Progenitor cell of endocrine pancreas (in vitro differentiated cells): Measurements from ENCODE around the gene SPTBN4. TPM values are rescaled to one million over a fixed set of nuclear protein-coding genes. Genes with fewer than 3 reads are reported as not detected.
A peak's percentile ranks its signal among the peaks of the same experiment; 100 is the strongest.

Experiments
- DNase-seq: peaks from one replicate; pipeline ENCODE4 v3.0.0; 2021; ENCODE audit warnings: low spot score; ENCODE audit not compliant: unreplicated experiment
- H3K27ac Mint-ChIP-seq: 2 replicates; pipeline ENCODE4 v1.8.0; 2021; ENCODE audit warnings: mild to moderate bottlenecking, moderate library complexity, mixed read lengths
- H3K27me3 Mint-ChIP-seq: 2 replicates; pipeline ENCODE4 v1.8.0; 2021; ENCODE audit warnings: mixed read lengths
- H3K36me3 Mint-ChIP-seq: 2 replicates; pipeline ENCODE4 v1.8.0; 2022; ENCODE audit warnings: mixed read lengths; ENCODE audit not compliant: insufficient read depth
- H3K4me1 Mint-ChIP-seq: 2 replicates; pipeline ENCODE4 v1.8.0; 2021; ENCODE audit warnings: low read depth, mixed read lengths
- H3K4me3 Mint-ChIP-seq: 2 replicates; pipeline ENCODE4 v1.8.0; 2021; ENCODE audit warnings: low read depth, mild to moderate bottlenecking, moderate library complexity, mixed read lengths
- H3K9me3 Mint-ChIP-seq: 2 replicates; pipeline ENCODE4 v1.8.0; 2021; ENCODE audit warnings: low read depth, mixed read lengths
- CTCF ChIP-seq: fragments of 200-600 bp; sonication (generic); IDR thresholded peaks from one replicate; pipeline ENCODE4 v1.5.0; 2021; ENCODE audit warnings: antibody characterized with exemption, mild to moderate bottlenecking; ENCODE audit not compliant: unreplicated experiment
- total RNA-seq: library from RNA; stranded (reverse); gene quantifications from 2 replicates; pipeline ENCODE4 v1.2.1, GENCODE V29; 2021

Gene SPTBN4
- total RNA-seq, 1 donor from 2014 or later = 3.1 TPM

GRCh38 chr19:40567040-40567749, 100.4 kb downstream of the SPTBN4 start:
- H3K27ac Mint-ChIP-seq = no peak overlapping the region
- H3K4me3 Mint-ChIP-seq = no peak overlapping the region
- TF ChIP-seq CTCF = no peak
- H3K9me3 Mint-ChIP-seq = peaks cover 4% of the 10 kb centered on the region
- no peak for DNase-seq
- peaks cover 65% of the 10 kb centered on the region for H3K27me3 Mint-ChIP-seq
- H3K36me3 Mint-ChIP-seq = no peaks in the 10 kb centered on the region
- peaks cover 6% of the 10 kb centered on the region for H3K4me1 Mint-ChIP-seq

GRCh38 chr19:40567750-40568494, 101.1 kb downstream of the SPTBN4 start:
- no peak for TF ChIP-seq CTCF
- Mint-ChIP-seq H3K36me3 (no peaks in the 10 kb centered on the region), H3K27ac (no peak overlapping the region), H3K4me1 (peaks cover 6% of the 10 kb centered on the region), H3K27me3 (peaks cover 65% of the 10 kb centered on the region), H3K9me3 (peaks cover 4% of the 10 kb centered on the region), H3K4me3 (no peak overlapping the region)
- no peak for DNase-seq

GRCh38 chr19:40570313-40571004, 103.7 kb downstream of the SPTBN4 start:
- Mint-ChIP-seq H3K27ac (no peak overlapping the region), H3K9me3 (peaks cover 4% of the 10 kb centered on the region), H3K4me3 (peak overlapping the region; percentile 64), H3K36me3 (no peaks in the 10 kb centered on the region), H3K4me1 (peaks cover 6% of the 10 kb centered on the region), H3K27me3 (peaks cover 56% of the 10 kb centered on the region)
- no peak for TF ChIP-seq CTCF
- DNase-seq = peak; percentile 92

GRCh38 chr19:40571005-40571318, 104.2 kb downstream of the SPTBN4 start:
- no peak for TF ChIP-seq CTCF
- no peak for DNase-seq
- peaks cover 52% of the 10 kb centered on the region for H3K27me3 Mint-ChIP-seq
- H3K36me3 Mint-ChIP-seq = no peaks in the 10 kb centered on the region
- no peak overlapping the region for H3K27ac Mint-ChIP-seq
- peaks cover 4% of the 10 kb centered on the region for H3K9me3 Mint-ChIP-seq
- no peak overlapping the region for H3K4me3 Mint-ChIP-seq
- peaks cover 6% of the 10 kb centered on the region for H3K4me1 Mint-ChIP-seq

GRCh38 chr19:40571831-40572495, 105.2 kb downstream of the SPTBN4 start:
- TF ChIP-seq CTCF = no peak
- H3K9me3 Mint-ChIP-seq = peaks cover 4% of the 10 kb centered on the region
- no peak overlapping the region for H3K4me3 Mint-ChIP-seq
- peaks cover 6% of the 10 kb centered on the region for H3K4me1 Mint-ChIP-seq
- H3K27me3 Mint-ChIP-seq = peaks cover 43% of the 10 kb centered on the region
- no peaks in the 10 kb centered on the region for H3K36me3 Mint-ChIP-seq
- no peak overlapping the region for H3K27ac Mint-ChIP-seq
- DNase-seq = no peak
